Activated naive CD4-positive, alpha-beta T cell treated with anti-CD3 and anti-CD28 coated beads for 36 hours (primary cell): ENCODE results near the gene MCAM. TPM values are rescaled to one million over a fixed set of nuclear protein-coding genes. Genes with fewer than 3 reads are reported as not detected.

Experiments used
- CTCF ChIA-PET: fragments of 350-600 bp; sonication (Branson Sonifier 250); formaldehyde crosslinking; loops from one replicate; lab custom pipeline; 2021; ENCODE audit warnings: antibody characterized with exemption; lab: Charles Lee
- DNase-seq: peaks from one replicate; pipeline ENCODE4 v3.0.0-alpha.2; 2020
- H3K27ac Mint-ChIP-seq: one replicate; pipeline ENCODE4 v1.8.0; 2021; ENCODE audit warnings: mild to moderate bottlenecking, mixed read lengths
- H3K27me3 Mint-ChIP-seq: one replicate; pipeline ENCODE4 v1.8.0; 2021; ENCODE audit warnings: low read depth, mixed read lengths
- H3K36me3 Mint-ChIP-seq: one replicate; pipeline ENCODE4 v1.8.0; 2021; ENCODE audit warnings: low read depth, mixed read lengths
- H3K4me1 Mint-ChIP-seq: one replicate; pipeline ENCODE4 v1.8.0; 2021; ENCODE audit warnings: low read depth, mixed read lengths
- H3K4me3 Mint-ChIP-seq: one replicate; pipeline ENCODE4 v1.8.0; 2021; ENCODE audit warnings: mild to moderate bottlenecking, moderate library complexity, mixed read lengths
- H3K9me3 Mint-ChIP-seq: one replicate; pipeline ENCODE4 v1.8.0; 2021; ENCODE audit warnings: mixed read lengths
- intact Hi-C: fragments of 100-400 bp; cut with micrococcal nuclease; formaldehyde crosslinking; loops from one replicate; pipeline ENCODE4 v1.15.1; 2023
- total RNA-seq, 2 experiments: library from RNA; stranded (reverse); gene quantifications; one replicate each; pipeline ENCODE4 v1.2.3, GENCODE V29; 2021

The MCAM gene
- total RNA-seq, 2 experiments from 2014 or later = 8.0 to 8.4 TPM

DNA sequence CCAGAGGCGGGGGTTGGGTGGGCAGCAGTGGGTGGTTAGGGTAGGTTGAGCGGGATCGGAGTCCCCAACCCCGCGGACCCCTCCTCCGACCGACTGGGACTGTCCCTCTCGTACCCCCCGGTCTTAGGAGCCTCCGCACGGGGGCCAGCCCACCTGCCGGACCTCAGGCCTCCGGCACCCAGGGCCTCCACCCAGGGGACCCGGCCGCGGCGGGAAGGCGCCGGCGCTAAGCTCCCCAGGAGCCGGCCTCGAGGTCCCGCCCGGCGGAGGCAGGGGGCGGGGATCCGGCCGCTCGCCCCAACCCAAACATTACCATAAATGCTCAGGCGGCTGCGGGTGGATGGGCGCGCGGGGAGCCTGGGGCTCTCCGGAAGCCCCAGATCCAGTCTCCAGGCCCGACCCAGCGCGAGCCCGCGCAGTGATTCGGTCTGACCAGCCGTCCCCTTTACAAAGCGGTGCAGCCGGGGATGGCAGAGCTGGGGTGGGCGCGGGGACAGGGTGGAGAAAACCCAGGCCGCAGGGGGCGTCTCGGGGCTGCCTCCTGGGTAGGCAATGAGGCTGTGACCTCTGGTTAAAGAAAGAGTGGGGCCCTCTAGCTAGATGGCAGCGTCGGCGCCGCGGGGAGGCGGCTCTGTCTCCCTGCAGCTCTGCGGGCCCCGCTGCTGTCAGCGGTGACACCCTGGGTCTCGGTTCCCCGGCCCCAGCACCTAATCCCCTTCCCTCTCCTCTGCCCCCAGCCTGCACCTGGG, 4.0 kb upstream of the MCAM start:
- Mint-ChIP-seq H3K27ac (peak overlapping the region; percentile 79), H3K9me3 (no peaks in the 10 kb centered on the region), H3K27me3 (peaks cover 17% of the 10 kb centered on the region), H3K4me3 (peak overlapping the region; percentile 77), H3K36me3 (no peaks in the 10 kb centered on the region), H3K4me1 (peaks cover 18% of the 10 kb centered on the region)
- intact Hi-C loops = loop anchor here (1.0 to 2.0 kb wide), 4 partner anchors 14 to 323 kb away; partner anchors contain the start of genes CENATAC and RNF26
- CTCF ChIA-PET = interaction anchor here (0.8 to 4.4 kb wide), 20 partner anchors 10 to 632 kb away, joined by 3 to 70 read pairs (median 6); partner anchors contain the start of genes C1QTNF5, CBL, HMBS and NLRX1
- peak; percentile 65 for DNase-seq

DNA sequence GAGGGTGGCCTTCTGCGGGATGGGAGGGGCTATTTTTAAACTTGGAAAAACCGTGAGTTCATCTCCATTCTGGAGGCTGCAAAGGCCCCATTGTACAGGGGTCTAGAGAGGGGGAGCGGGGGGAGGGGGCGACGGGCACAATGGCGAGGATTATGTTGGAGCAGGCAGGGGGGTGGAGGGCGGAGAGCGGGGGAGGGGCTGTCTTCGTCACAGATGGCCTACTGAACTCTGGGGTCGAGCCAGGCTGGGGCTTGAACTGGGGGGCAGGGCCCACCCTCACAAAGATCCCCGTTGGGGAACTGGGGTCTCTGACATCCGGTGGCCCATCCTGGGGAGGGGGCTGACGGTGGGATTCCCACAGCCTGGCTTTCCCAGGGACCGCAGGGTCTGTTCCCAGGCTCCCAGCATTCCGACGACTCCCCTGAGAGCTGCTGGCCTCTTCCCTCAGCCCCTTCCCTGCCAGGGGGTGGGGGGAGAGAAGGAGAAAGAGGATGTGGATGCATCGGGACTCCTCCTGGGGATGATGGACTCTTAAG, 3.4 kb upstream of the MCAM start:
- CTCF ChIA-PET = interaction anchor here (1.0 to 4.4 kb wide), 9 partner anchors 9 to 252 kb away, joined by 3 to 70 read pairs (median 6); partner anchors contain the start of genes C1QTNF5, RNF26 and VPS11
- peaks cover 24% of the 10 kb centered on the region for H3K4me1 Mint-ChIP-seq
- intact Hi-C loops = loop anchor here (2.0 kb wide), 1 partner anchor 14 kb away; the partner anchor contains the start of gene RNF26
- no peak for DNase-seq
- H3K36me3 Mint-ChIP-seq = no peaks in the 10 kb centered on the region
- H3K27ac Mint-ChIP-seq = no peak overlapping the region
- H3K9me3 Mint-ChIP-seq = no peaks in the 10 kb centered on the region
- H3K4me3 Mint-ChIP-seq = peak overlapping the region; percentile 47
- peaks cover 22% of the 10 kb centered on the region for H3K27me3 Mint-ChIP-seq

DNA sequence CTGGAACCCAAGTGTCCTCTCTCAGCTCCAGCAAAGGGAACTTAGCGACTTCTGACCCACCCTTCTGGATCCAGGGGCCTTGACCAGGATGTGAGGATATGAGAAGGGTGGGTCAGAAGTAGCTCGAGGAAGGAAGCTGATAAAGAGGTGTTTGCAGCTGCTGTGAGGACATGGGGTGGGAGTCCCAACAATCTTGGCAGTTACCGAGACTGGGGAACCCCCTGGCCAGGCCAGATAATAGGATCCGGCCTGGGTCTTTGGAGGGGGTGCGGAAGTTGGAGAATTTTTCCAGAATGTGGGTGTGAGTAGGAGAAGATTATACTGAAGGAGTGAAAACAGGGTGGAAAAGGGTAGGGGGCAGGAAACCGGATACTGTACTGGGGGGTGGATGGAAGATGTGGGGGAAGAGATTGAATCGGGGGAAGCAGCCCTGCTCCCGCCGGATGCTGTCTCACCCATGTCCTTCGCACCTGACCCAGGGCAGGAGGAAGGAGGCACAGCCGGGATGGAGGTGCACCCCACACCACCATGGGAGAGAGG, 2.8 kb upstream of the MCAM start:
- DNase-seq = no peak
- Mint-ChIP-seq H3K4me1 (peaks cover 28% of the 10 kb centered on the region), H3K27ac (no peak overlapping the region), H3K4me3 (peak overlapping the region; percentile 47), H3K9me3 (no peaks in the 10 kb centered on the region), H3K36me3 (no peaks in the 10 kb centered on the region), H3K27me3 (peaks cover 22% of the 10 kb centered on the region)
- CTCF ChIA-PET = interaction anchor here (1.4 to 1.6 kb wide), 2 partner anchors 18 to 35 kb away, joined by 4 to 5 read pairs; no protein-coding TSS in a partner anchor
- intact Hi-C loops = loop anchor here (2.0 kb wide), 1 partner anchor 15 kb away; the partner anchor contains the start of gene RNF26

DNA sequence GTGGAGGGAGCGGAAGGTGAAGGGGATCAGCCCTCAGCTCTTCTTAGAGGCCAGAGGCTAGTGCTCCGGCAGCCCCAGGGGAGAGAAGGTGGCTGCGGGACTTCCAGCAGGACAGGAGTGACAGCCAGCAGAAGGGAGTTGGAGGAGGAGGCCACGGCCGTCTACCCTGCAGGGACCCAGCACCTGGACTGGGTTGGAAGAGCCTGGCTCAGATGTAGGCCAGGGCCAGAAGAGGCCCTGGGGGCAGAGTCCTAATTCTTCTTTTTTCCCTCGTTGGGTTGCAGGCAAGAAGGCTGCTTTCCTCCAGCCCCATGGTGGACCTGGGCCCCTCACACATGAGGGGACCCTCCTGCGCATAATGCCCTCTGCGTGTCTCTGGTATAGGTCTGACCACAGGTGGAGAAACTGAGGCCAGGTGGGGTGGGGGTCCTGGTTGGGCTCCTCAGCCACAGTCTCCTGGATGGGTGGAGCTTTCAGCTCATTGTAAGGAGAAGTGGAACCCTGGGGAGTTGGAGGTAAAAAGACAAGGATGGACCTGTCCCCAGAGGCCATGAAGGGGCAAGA, 2.3 kb upstream of the MCAM start:
- intact Hi-C loops = no loop called here
- DNase-seq = no peak
- Mint-ChIP-seq H3K4me1 (peaks cover 29% of the 10 kb centered on the region), H3K36me3 (no peaks in the 10 kb centered on the region), H3K4me3 (peak overlapping the region; percentile 47), H3K27me3 (peaks cover 22% of the 10 kb centered on the region), H3K27ac (no peak overlapping the region), H3K9me3 (no peaks in the 10 kb centered on the region)
- CTCF ChIA-PET = interaction anchor here (0.7 to 1.6 kb wide), 3 partner anchors 19 to 196 kb away, joined by 3 to 5 read pairs (median 4); no protein-coding TSS in a partner anchor

DNA sequence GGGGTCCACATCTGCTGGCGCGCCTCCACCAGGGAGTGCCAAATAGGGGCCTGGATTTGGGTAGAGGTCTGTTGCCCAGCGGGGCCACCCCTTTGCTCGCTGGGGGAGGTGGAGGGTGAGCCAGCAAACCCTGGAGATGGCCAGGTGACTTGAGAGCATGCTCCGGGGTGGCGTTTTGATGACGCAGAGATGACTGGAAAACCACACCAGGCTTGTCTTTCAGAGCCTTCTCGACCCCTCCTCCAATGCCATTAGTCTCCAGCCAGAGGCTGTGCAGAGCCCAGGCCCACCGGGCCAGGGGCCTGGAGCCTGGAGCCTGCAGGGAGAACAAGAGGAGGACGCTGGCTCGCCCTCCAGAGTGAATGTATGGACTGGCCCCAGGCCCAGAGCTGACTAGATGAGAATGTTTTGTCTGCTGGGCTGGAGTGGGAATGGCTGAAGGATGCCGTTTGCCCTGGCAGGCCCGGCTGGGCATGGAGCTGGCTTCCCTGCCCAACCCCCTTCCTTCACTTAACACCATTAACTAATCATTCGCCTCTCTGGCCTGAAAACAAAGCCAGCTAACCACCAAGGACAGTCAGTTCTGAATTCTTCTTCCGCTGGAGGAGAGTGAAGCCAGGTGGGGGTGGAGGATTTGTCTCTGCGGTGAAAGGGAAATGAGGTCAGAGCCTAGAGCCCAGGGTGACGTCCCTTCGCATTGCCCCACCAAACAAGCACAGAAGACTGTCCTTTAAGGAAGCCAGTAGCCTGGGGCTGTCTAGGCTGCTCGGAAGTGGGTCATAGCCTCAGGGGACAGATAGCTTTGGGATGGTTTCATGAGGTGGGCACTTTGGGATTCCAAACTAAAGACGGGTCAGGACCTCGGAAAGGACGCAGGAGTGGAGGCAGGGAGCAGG, 1.6 kb upstream of the MCAM start:
- intact Hi-C loops = no loop called here
- CTCF ChIA-PET = interaction anchor here (0.7 to 1.6 kb wide), 4 partner anchors 20 to 195 kb away, joined by 3 to 5 read pairs (median 4); partner anchors contain the start of gene CBL
- no peak overlapping the region for H3K27ac Mint-ChIP-seq
- H3K4me3 Mint-ChIP-seq = peak overlapping the region; percentile 1
- H3K27me3 Mint-ChIP-seq = peaks cover 22% of the 10 kb centered on the region
- H3K36me3 Mint-ChIP-seq = no peaks in the 10 kb centered on the region
- DNase-seq = no peak
- no peaks in the 10 kb centered on the region for H3K9me3 Mint-ChIP-seq
- peaks cover 27% of the 10 kb centered on the region for H3K4me1 Mint-ChIP-seq

DNA sequence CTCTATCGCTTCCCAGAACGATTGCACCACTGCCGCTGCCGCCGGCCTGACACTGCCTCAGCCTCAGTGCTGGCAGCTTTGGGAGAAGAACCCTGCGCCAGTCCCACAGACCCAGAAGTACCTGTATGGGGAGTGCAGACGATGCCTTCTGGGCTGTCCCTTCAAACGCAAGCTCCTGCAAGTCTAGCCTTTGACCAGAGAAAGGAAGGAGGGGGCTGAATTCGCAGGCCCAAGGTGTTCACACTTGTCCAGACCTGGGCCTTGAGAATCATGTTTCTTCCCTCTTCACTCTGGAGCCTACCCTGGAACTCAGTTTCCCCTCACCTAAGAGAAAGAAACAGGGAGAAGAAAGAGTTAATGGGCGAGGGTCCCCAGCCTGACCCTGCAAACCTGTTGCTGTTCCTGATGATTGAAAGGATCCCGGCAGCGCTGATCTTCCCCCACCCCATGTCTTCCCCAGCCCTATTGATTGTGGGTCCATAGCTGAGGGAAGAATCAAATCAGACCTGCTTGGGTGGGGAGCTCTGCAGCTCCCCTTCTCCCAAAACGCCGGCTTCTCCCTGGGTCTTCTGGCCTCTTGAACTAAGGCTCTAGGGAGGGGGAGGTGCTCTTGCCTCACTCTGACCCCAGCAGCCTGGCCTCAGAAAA, 786 bp upstream of the MCAM start:
- no peak overlapping the region for H3K27ac Mint-ChIP-seq
- H3K27me3 Mint-ChIP-seq = peaks cover 22% of the 10 kb centered on the region
- CTCF ChIA-PET = interaction anchor here (1.6 kb wide), 1 partner anchor 112 kb away, joined by 3 read pairs; the partner anchor contains the start of gene CBL
- intact Hi-C loops = no loop called here
- DNase-seq = no peak
- H3K4me3 Mint-ChIP-seq = peak overlapping the region; percentile 18
- peaks cover 26% of the 10 kb centered on the region for H3K4me1 Mint-ChIP-seq
- no peaks in the 10 kb centered on the region for H3K9me3 Mint-ChIP-seq
- no peaks in the 10 kb centered on the region for H3K36me3 Mint-ChIP-seq

DNA sequence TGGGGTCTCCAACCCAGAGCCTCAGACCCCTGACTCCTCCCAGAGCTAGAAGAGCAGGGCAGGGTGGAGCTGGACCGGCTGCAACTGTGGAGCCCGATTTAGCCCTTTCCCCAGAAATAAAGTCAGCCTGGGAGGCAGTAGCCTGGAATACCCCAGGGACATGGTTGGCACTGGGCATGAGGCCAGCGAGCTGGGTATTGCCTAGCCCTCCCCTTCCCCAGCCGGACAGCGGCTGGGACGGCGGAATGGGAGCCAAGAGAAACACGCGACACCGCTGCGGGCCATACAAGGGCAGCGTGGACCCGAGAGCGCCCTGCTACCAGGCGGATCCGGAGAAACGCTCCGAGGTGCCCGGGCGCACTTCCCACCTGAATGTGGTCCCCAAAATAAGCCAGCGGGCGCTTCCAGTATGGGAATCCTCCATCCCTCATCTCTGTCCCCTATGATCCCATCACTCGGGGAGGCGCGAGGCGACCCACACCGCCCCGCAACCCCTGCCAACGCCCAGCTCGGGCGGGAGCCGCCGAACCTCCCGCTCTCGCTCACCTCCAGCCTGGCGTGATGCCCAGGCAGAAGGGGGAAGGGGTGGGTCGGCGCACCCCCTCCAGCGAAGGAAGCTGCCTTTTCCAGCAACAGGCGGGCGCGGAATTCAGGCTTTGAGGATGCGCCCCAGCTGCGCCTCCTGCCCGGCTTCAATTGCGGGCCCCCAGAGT, 758 bp downstream of the MCAM start:
- peaks cover 16% of the 10 kb centered on the region for H3K4me1 Mint-ChIP-seq
- H3K36me3 Mint-ChIP-seq = no peaks in the 10 kb centered on the region
- no peak overlapping the region for H3K27ac Mint-ChIP-seq
- CTCF ChIA-PET = interaction anchor here (1.0 to 3.0 kb wide), 6 partner anchors 7 to 147 kb away, joined by 3 to 20 read pairs (median 6); partner anchors contain the start of gene NLRX1
- peak overlapping the region; percentile 73 for H3K4me3 Mint-ChIP-seq
- no peak for DNase-seq
- H3K9me3 Mint-ChIP-seq = no peaks in the 10 kb centered on the region
- intact Hi-C loops = no loop called here
- H3K27me3 Mint-ChIP-seq = peaks cover 22% of the 10 kb centered on the region

DNA sequence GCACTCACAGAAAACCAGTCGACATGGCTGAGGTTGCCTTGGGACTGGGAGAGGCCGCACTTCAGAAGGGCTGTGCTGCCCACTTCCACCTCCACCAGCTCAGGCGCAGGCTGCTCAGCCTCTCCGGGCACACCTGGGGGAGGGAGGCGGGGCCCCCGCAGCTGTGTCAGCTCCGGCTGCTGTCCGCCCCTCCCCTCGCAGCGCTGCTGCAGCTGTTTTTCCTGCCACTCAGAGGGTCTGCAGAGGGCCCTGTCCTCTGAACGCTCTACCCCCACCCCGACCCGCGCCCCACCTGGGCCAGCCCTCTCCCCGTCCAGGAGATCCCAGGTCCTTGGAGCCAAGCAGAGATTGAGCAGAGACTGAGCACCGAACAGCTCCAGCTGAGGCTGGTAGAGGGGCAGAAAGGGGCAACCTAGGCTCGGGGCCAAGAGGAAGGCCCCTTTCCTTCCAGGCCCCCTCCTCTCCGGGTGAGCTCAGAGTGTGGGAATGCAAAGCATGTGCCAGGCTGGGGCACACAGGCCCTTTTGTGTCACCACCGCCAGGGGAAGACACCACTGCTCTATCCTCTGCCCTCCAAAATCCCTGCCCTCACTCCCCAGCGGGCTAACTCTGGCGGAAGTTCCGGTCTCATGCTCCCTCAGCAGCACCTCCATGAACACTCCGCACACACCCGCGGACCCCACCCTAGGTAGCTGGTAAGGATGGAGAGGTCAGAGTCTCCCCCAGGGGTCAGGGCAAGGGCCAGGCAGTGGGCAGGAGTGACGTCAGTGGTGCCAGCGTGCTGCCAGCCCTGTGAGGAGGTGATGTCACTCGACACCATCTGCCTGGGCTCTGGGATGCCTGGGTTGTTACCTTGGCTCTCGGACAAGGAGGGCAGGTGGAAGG, 1.6 kb downstream of the MCAM start:
- Mint-ChIP-seq H3K9me3 (no peaks in the 10 kb centered on the region), H3K27me3 (peaks cover 22% of the 10 kb centered on the region), H3K27ac (no peak overlapping the region), H3K4me3 (peak overlapping the region; percentile 73), H3K4me1 (peaks cover 15% of the 10 kb centered on the region), H3K36me3 (no peaks in the 10 kb centered on the region)
- intact Hi-C loops = no loop called here
- peak; percentile 62 for DNase-seq
- CTCF ChIA-PET = interaction anchor here (1.1 to 3.0 kb wide), 4 partner anchors 8 to 47 kb away, joined by 3 to 20 read pairs (median 11); no protein-coding TSS in a partner anchor

DNA sequence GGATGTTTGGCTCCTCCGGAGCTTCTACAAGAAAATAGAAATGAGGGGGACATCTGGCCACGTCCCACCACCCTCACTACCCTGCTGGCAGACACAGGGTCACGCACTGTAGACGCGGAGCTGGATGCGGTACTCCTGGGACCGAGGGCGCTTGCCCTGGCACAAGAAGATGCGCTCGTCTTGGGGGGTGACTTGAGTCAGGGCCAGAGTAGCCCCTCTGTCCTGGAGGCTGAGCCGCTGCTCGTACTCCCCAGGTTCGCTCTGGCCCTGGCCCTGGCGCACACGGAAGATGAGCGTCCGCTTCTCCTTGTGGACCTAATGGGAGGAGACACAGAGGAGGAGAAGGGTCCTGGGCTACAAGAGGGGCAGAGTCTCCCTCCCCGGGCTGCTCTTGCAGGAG, 2.2 kb downstream of the MCAM start:
- H3K36me3 Mint-ChIP-seq = no peaks in the 10 kb centered on the region
- no peaks in the 10 kb centered on the region for H3K9me3 Mint-ChIP-seq
- intact Hi-C loops = no loop called here
- H3K4me3 Mint-ChIP-seq = peak overlapping the region; percentile 73
- H3K27me3 Mint-ChIP-seq = peaks cover 21% of the 10 kb centered on the region
- CTCF ChIA-PET = interaction anchor here (1.1 to 3.0 kb wide), 3 partner anchors 9 to 30 kb away, joined by 4 to 20 read pairs (median 18); no protein-coding TSS in a partner anchor
- no peak for DNase-seq
- H3K4me1 Mint-ChIP-seq = peaks cover 13% of the 10 kb centered on the region
- no peak overlapping the region for H3K27ac Mint-ChIP-seq

DNA sequence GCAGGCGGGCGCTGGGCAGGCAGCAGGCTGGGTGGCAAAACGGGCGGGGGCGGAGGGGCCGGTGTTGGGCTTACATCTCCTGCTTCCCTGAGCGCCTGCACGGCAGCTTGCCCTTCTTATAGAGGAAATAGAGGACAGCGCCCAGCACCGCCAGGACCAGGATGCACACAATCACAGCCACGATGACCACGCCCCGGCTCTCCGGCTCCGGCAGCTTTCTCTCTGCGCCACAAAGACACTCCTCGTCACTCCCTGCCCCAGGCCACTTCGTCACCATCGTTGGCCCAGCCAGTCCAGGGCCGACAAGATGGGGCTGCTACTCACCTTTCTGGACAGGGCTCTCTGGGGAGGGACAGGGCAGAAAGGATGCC, 6.3 kb downstream of the MCAM start:
- DNase-seq = no peak
- CTCF ChIA-PET = interaction anchor here (0.6 to 6.2 kb wide), 3 partner anchors 10 to 13 kb away, joined by 3 to 46 read pairs (median 3); no protein-coding TSS in a partner anchor
- Mint-ChIP-seq H3K27ac (no peak overlapping the region), H3K9me3 (no peaks in the 10 kb centered on the region), H3K27me3 (peaks cover 2% of the 10 kb centered on the region), H3K36me3 (peaks cover 5% of the 10 kb centered on the region), H3K4me3 (no peak overlapping the region), H3K4me1 (peaks cover 27% of the 10 kb centered on the region)
- intact Hi-C loops = no loop called here
